ENCODE results near the gene PLCL1.

Gene PLCL1

DNA sequence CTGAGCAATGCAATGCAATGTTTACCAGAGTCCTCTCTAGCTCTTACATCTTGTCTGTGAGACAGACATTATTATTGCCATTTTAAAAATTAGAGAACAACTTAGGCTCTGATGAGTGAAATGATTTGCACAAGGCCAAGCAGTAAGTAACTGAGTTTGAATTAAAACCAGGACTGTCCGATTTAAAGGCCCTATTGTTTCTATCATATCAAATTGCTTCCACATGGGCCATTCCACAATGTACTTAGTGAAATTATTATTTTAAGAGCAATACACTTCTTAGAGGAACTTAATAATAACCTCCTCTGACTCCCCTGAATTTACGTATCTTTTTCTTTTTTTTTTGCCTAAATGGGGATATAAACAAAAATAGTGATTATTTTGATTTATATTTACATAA lies 64.6 kb downstream of the PLCL1 start:
- no peak overlapping the region for H3K4me3 ChIP-seq (ENCODE audit: control insufficient read depth, low read depth, low read length)
- DNase-seq (ENCODE audit: low read depth) = no peak
- TF ChIP-seq, protein P1, sequence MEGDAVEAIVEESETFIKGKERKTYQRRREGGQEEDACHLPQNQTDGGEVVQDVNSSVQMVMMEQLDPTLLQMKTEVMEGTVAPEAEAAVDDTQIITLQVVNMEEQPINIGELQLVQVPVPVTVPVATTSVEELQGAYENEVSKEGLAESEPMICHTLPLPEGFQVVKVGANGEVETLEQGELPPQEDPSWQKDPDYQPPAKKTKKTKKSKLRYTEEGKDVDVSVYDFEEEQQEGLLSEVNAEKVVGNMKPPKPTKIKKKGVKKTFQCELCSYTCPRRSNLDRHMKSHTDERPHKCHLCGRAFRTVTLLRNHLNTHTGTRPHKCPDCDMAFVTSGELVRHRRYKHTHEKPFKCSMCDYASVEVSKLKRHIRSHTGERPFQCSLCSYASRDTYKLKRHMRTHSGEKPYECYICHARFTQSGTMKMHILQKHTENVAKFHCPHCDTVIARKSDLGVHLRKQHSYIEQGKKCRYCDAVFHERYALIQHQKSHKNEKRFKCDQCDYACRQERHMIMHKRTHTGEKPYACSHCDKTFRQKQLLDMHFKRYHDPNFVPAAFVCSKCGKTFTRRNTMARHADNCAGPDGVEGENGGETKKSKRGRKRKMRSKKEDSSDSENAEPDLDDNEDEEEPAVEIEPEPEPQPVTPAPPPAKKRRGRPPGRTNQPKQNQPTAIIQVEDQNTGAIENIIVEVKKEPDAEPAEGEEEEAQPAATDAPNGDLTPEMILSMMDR (IDR thresholded peaks at IDR 0.05; ENCODE audit: control insufficient read depth, insufficient read depth, low read depth, low read length, missing control alignments) = no peak

DNA sequence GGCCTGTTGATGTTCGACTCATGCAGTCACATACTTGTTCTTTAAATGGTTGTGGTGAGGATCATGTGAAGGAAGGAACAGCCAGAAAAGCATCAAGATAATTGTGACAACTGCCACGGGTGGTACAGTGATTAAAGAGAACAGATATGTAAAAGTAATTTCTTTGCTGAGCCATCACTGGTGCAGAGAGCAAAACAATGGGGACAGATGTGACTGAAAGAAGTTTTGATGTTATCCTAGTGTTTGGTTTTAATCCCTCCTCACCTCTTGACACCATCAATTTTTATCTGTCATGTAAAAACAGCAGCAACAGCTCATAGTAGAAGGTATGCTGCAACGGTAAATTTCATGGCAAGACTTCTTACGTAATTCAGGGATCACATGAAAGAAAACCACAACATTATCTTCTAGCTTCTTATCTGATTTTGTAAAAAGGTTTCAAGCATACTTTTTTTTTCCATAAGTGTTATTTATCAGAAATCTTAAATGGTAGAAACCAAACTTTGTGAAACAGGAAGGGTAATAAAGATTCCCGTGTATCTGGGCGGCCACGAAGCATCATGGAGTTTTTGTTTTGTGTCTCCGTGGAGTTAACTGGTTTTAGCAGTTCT lies 65.2 kb downstream of the PLCL1 start:
- TF ChIP-seq, protein P1 (IDR thresholded peaks at IDR 0.05; ENCODE audit: control insufficient read depth, insufficient read depth, low read depth, low read length, missing control alignments) = no peak
- DNase-seq (ENCODE audit: low read depth) = peak; percentile 11
- no peak overlapping the region for H3K4me3 ChIP-seq (ENCODE audit: control insufficient read depth, low read depth, low read length)

DNA sequence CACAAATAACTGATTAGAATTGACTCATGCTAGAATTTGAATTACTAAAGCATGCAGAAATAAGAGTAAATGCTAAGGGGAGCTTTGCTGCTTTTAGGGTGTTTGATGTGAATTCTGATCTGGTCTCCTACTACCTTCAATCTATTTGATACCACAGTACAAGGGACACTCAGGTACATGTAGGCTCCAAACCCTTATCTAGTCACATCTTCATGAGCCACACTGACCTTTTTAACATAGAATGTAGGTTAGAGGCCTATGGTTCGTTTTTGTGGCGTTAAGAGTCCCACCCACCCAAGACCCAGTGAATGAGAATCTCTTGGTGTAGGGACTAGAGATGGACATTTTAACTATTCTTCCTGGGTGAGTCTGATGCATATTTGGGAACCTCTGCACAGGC lies 65.7 kb downstream of the PLCL1 start:
- TF ChIP-seq, protein P1 (IDR thresholded peaks at IDR 0.05; ENCODE audit: control insufficient read depth, insufficient read depth, low read depth, low read length, missing control alignments) = no peak
- DNase-seq (ENCODE audit: low read depth) = no peak
- no peak overlapping the region for H3K4me3 ChIP-seq (ENCODE audit: control insufficient read depth, low read depth, low read length)

GRCh38 chr2:197871780-197872456 lies 67.5 kb downstream of the PLCL1 start:
- TF ChIP-seq, protein P1 (IDR thresholded peaks at IDR 0.05; ENCODE audit: control insufficient read depth, insufficient read depth, low read depth, low read length, missing control alignments) = no peak
- H3K4me3 ChIP-seq (ENCODE audit: control insufficient read depth, low read depth, low read length) = no peak overlapping the region
- DNase-seq (ENCODE audit: low read depth) = no peak

DNA sequence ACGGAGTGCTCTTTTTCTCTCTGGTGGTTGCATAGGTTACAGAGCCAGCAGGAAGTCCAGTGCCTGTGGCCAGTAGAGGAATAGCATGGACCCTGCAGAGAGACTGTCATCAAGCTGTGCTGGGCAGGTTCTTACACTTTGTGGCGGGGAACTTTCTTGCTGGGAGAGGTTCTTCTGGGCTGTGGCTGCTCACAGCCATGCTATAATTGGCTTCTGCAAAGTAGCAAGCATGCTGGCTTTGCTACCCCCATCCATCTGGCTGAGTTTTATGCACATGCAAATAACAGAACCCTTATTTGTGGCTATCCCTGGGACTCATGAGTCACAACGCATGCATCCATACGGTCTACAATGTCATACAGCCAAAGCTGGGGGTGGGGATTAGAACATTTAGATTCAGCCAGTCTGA lies 68.9 kb downstream of the PLCL1 start:
- H3K4me3 ChIP-seq (ENCODE audit: control insufficient read depth, low read depth, low read length) = no peak overlapping the region
- peak; percentile 18 for DNase-seq (ENCODE audit: low read depth)
- TF ChIP-seq, protein P1 (IDR thresholded peaks at IDR 0.05; ENCODE audit: control insufficient read depth, insufficient read depth, low read depth, low read length, missing control alignments) = peak; percentile 12

GRCh38 chr2:197875763-197876162 lies 71.4 kb downstream of the PLCL1 start:
- TF ChIP-seq, protein P1 (IDR thresholded peaks at IDR 0.05; ENCODE audit: control insufficient read depth, insufficient read depth, low read depth, low read length, missing control alignments) = no peak
- DNase-seq (ENCODE audit: low read depth) = no peak
- no peak overlapping the region for H3K4me3 ChIP-seq (ENCODE audit: control insufficient read depth, low read depth, low read length)

All from AG09309 (cell line).